Suppressor macrophage (primary cell): ENCODE results near the gene NAA38.

Source experiments
- DNase-seq, 4 experiments: peaks; one replicate each; pipeline ENCODE4 v3.0.0-alpha.2; 2020 to 2022

The NAA38 gene

GRCh38 chr17:7852919-7853690 is 4.3 kb downstream of the NAA38 start:
- no peak for DNase-seq

GRCh38 chr17:7852262-7852670 is 5.1 kb downstream of the NAA38 start:
- no peak for DNase-seq

GRCh38 chr17:7851438-7852261 is 5.7 kb downstream of the NAA38 start:
- DNase-seq = peak; percentile 91 to 95 (median 93)

- DNase-seq = no peak
Measured at GRCh38 chr17:7850701-7851437, 6.5 kb downstream of the NAA38 start.

GRCh38 chr17:7849751-7850504 is 7.4 kb downstream of the NAA38 start:
- DNase-seq = no peak

- DNase-seq = no peak
Measured at GRCh38 chr17:7849130-7849750, 8.1 kb downstream of the NAA38 start.

GRCh38 chr17:7848739-7849129 is 8.6 kb downstream of the NAA38 start:
- DNase-seq = no peak

- no peak for DNase-seq
Measured at GRCh38 chr17:7848131-7848579, 9.2 kb downstream of the NAA38 start.

- no peak for DNase-seq
Measured at GRCh38 chr17:7846765-7847661, 10.3 kb downstream of the NAA38 start.

GRCh38 chr17:7846063-7846735 is 11.2 kb downstream of the NAA38 start:
- DNase-seq = no peak

GRCh38 chr17:7845359-7846062 is 11.8 kb downstream of the NAA38 start:
- no peak for DNase-seq

- peak; percentile 94 to 98 (median 96) for DNase-seq
Measured at GRCh38 chr17:7844292-7845154, 12.8 kb downstream of the NAA38 start.

- peak; percentile 95 to 97 (median 96) for DNase-seq
Measured at GRCh38 chr17:7843536-7844291, 13.6 kb downstream of the NAA38 start.

- DNase-seq = no peak
Measured at GRCh38 chr17:7843257-7843535, 14.2 kb downstream of the NAA38 start.

GRCh38 chr17:7842380-7843256 is 14.7 kb downstream of the NAA38 start:
- DNase-seq = peak; percentile 96 to 99 (median 98)

GRCh38 chr17:7841915-7842379 is 15.4 kb downstream of the NAA38 start:
- peak; percentile 92 to 95 (median 94) for DNase-seq
